Naive thymus-derived CD8-positive, alpha-beta T cell (primary cell): ENCODE data around the gene RAB4B. TPM values are rescaled to one million over a fixed set of nuclear protein-coding genes. Genes with fewer than 3 reads are reported as not detected.
"Not testable (repeated sequence)": the region's sequence is repeated elsewhere in the genome, so short reads cannot be mapped to it uniquely, and the experiment has no call there.

Source experiments
- ATAC-seq, 2 donors: fragments of 150-1000 bp; cut with Tn5 transposase in 1 of 2; sonication (Bioruptor Pico), chemical (Tn5 transposase) in 1 of 2; 1 replicate in 1 of 2; 2 replicates in 1 of 2; pipeline ENCODE4 v1.10.0; 2021; ENCODE audit warnings: mild to moderate bottlenecking in 2 of 2, moderate library complexity in 2 of 2
- POLR2A ChIA-PET: fragments of 350-600 bp; sonication (Branson Sonifier 250); formaldehyde crosslinking; loops from one replicate; lab custom pipeline; 2021; ENCODE audit warnings: antibody characterized with exemption; lab: Charles Lee
- DNase-seq, 10 donors: peaks; one replicate each; pipeline versions ENCODE4 v3.0.0 to v3.0.0-alpha.2; 2020 to 2022
- H3K27ac Mint-ChIP-seq, 10 donors: one replicate each; pipeline ENCODE4 v1.8.0; 2020 to 2022; ENCODE audit warnings: mild to moderate bottlenecking in 10 of 10, mixed read lengths in 10 of 10, moderate library complexity in 4 of 10, inconsistent platforms in 1 of 10
- H3K27me3 Mint-ChIP-seq, 5 donors: one replicate each; pipeline ENCODE4 v1.8.0; 2021 to 2022; ENCODE audit warnings: mixed read lengths in 5 of 5
- H3K36me3 Mint-ChIP-seq, 3 donors: one replicate each; pipeline ENCODE4 v1.8.0; 2020 to 2022; ENCODE audit warnings: mixed read lengths in 3 of 3, mild to moderate bottlenecking in 2 of 3, inconsistent platforms in 1 of 3
- H3K4me1 Mint-ChIP-seq, 4 donors: one replicate each; pipeline ENCODE4 v1.8.0; 2021 to 2022; ENCODE audit warnings: mixed read lengths in 4 of 4
- H3K4me3 Mint-ChIP-seq, 10 donors: one replicate each; pipeline ENCODE4 v1.8.0; 2020 to 2022; ENCODE audit warnings: mild to moderate bottlenecking in 10 of 10, mixed read lengths in 10 of 10, moderate library complexity in 6 of 10, inconsistent platforms in 1 of 10
- H3K9me3 Mint-ChIP-seq, 9 donors: one replicate each; pipeline ENCODE4 v1.8.0; 2020 to 2022; ENCODE audit warnings: mixed read lengths in 9 of 9, mild to moderate bottlenecking in 3 of 9, inconsistent platforms in 1 of 9, moderate library complexity in 1 of 9
- polyA plus RNA-seq, 3 donors: library from polyadenylated mRNA; unstranded; fragments of 300-500 nt; fragmentation: Illumina TruSeq; gene quantifications; one replicate each; pipeline ENCODE4 v1.2.3, GENCODE V29; 2021
- total RNA-seq, 8 experiments: library from RNA in 2 of 8; stranded (reverse) in 2 of 8; gene quantifications; one replicate each; pipeline ENCODE4 v1.2.3 and lab custom pipeline; 2021 to 2026

RAB4B gene
- total and polyA plus RNA-seq, 5 experiments from 2014 or later: 47.3 to 87.2 (median 76.4) TPM

GRCh38 chr19:40818480-40819399, 40.7 kb downstream of the RAB4B start:
- DNase-seq (peak; percentile 61 to 86 (median 71)), ATAC-seq (peak; percentile 91 to 94)
- POLR2A ChIA-PET: interaction anchor here (1.0 to 2.7 kb wide), 11 partner anchors 12 to 156 kb away, joined by 3 to 15 read pairs (median 3); partner anchors contain the start of genes ACTMAP, EGLN2 and SNRPA
- not testable (repeated sequence) for H3K9me3 Mint-ChIP-seq, H3K36me3 Mint-ChIP-seq, H3K27me3 Mint-ChIP-seq
- Mint-ChIP-seq H3K27ac (peak overlapping the region; percentile 82 to 97 (median 90)), H3K4me3 (peak overlapping the region; percentile 81 to 91 (median 88)), H3K4me1 (peaks cover 23 to 49% (median 28%) of the 10 kb centered on the region in 4 donors)

- not testable (repeated sequence) for H3K9me3 Mint-ChIP-seq, H3K27me3 Mint-ChIP-seq, H3K36me3 Mint-ChIP-seq
- peak overlapping the region in 7 of 10 donors; percentile 11 to 60 (median 26) for H3K4me3 Mint-ChIP-seq
- POLR2A ChIA-PET: interaction anchor here (0.6 to 2.7 kb wide), 12 partner anchors 12 to 157 kb away, joined by 3 to 15 read pairs (median 4); partner anchors contain the start of genes ACTMAP, EGLN2, RAB4B and SNRPA
- H3K4me1 Mint-ChIP-seq: peaks cover 22 to 50% (median 33%) of the 10 kb centered on the region in 4 donors
- peak overlapping the region; percentile 71 to 97 (median 88) for H3K27ac Mint-ChIP-seq
- DNase-seq (peak in 9 of 10 donors; percentile 52 to 78 (median 68)), ATAC-seq (peak; percentile 21)
These were observed 41.6 kb downstream of the RAB4B start for GRCh38 chr19:40819479-40820234.

- peaks cover 30 to 65% (median 55%) of the 10 kb centered on the region in 4 donors for H3K4me1 Mint-ChIP-seq
These were observed 44.1 kb downstream of the RAB4B start for GRCh38 chr19:40822161-40822560.

GRCh38 chr19:40822704-40823553, 44.9 kb downstream of the RAB4B start:
- H3K27me3 Mint-ChIP-seq, H3K36me3 Mint-ChIP-seq, ATAC-seq, DNase-seq, H3K4me3 Mint-ChIP-seq, H3K9me3 Mint-ChIP-seq: not testable (repeated sequence)
- POLR2A ChIA-PET: interaction anchor here (0.6 to 0.8 kb wide), 2 partner anchors 18 to 41 kb away, joined by 3 to 5 read pairs; no protein-coding TSS in a partner anchor
- Mint-ChIP-seq H3K27ac (peak overlapping the region in 9 of 10 donors; percentile 15 to 94 (median 81)), H3K4me1 (peaks cover 29 to 65% (median 56%) of the 10 kb centered on the region in 4 donors)

More at GRCh38 chr19:40822161-40822560, 44.1 kb downstream of the RAB4B start:
- H3K27me3 Mint-ChIP-seq: no peaks in the 10 kb centered on the region
- no peak for DNase-seq
- H3K4me3 Mint-ChIP-seq: no peak overlapping the region
- peaks cover 0 to 2% (median 0%) of the 10 kb centered on the region in 9 donors for H3K9me3 Mint-ChIP-seq
- POLR2A ChIA-PET: no interaction called here
- H3K27ac Mint-ChIP-seq: peak overlapping the region in 6 of 10 donors; percentile 33 to 85 (median 64)
- peaks cover 0 to 2% (median 0%) of the 10 kb centered on the region in 3 donors for H3K36me3 Mint-ChIP-seq
- no peak for ATAC-seq

- peak overlapping the region in 9 of 10 donors; percentile 73 to 99 (median 92) for H3K27ac Mint-ChIP-seq
These were observed 46.9 kb downstream of the RAB4B start for GRCh38 chr19:40824916-40825315.

GRCh38 chr19:40825460-40826095, 47.5 kb downstream of the RAB4B start:
- H3K27me3 Mint-ChIP-seq, DNase-seq, ATAC-seq, H3K9me3 Mint-ChIP-seq, H3K36me3 Mint-ChIP-seq: not testable (repeated sequence)
- Mint-ChIP-seq H3K4me1 (peaks cover 20 to 49% (median 42%) of the 10 kb centered on the region in 4 donors), H3K27ac (peak overlapping the region; percentile 47 to 99 (median 91)), H3K4me3 (peak overlapping the region in 5 of 10 donors; percentile 41 to 56 (median 43))
- POLR2A ChIA-PET: interaction anchor here (0.6 to 0.7 kb wide), 2 partner anchors 107 to 205 kb away, joined by 3 read pairs; no protein-coding TSS in a partner anchor

More at GRCh38 chr19:40824916-40825315, 46.9 kb downstream of the RAB4B start:
- H3K27me3 Mint-ChIP-seq, DNase-seq, H3K9me3 Mint-ChIP-seq, ATAC-seq, H3K36me3 Mint-ChIP-seq: not testable (repeated sequence)
- Mint-ChIP-seq H3K4me1 (peaks cover 20 to 49% (median 42%) of the 10 kb centered on the region in 4 donors), H3K4me3 (peak overlapping the region in 1 of 10 donors; percentile 22)
- POLR2A ChIA-PET: interaction anchor here (0.6 to 0.7 kb wide), 2 partner anchors 107 to 204 kb away, joined by 3 read pairs; no protein-coding TSS in a partner anchor

GRCh38 chr19:40826312-40826698, 48.3 kb downstream of the RAB4B start:
- Mint-ChIP-seq H3K4me3 (peak overlapping the region; percentile 21 to 77 (median 52)), H3K27ac (peak overlapping the region; percentile 84 to 99 (median 96)), H3K4me1 (peaks cover 20 to 49% (median 42%) of the 10 kb centered on the region in 4 donors)
- not testable (repeated sequence) for H3K9me3 Mint-ChIP-seq, H3K27me3 Mint-ChIP-seq, DNase-seq, H3K36me3 Mint-ChIP-seq
- POLR2A ChIA-PET: interaction anchor here (1.0 to 1.9 kb wide), 4 partner anchors 9 to 294 kb away, joined by 3 to 5 read pairs (median 4); partner anchors contain the start of gene RAB4B
- ATAC-seq: peak in 1 of 2 donors; percentile 2

GRCh38 chr19:40826699-40827385, 48.8 kb downstream of the RAB4B start:
- POLR2A ChIA-PET: interaction anchor here (0.8 to 1.9 kb wide), 5 partner anchors 10 to 294 kb away, joined by 3 to 5 read pairs (median 4); partner anchors contain the start of gene RAB4B
- H3K36me3 Mint-ChIP-seq, H3K27me3 Mint-ChIP-seq, H3K9me3 Mint-ChIP-seq: not testable (repeated sequence)
- peak; percentile 89 to 92 for ATAC-seq
- DNase-seq: peak; percentile 45 to 95 (median 84)
- H3K4me3 Mint-ChIP-seq: peak overlapping the region; percentile 21 to 77 (median 52)
- H3K4me1 Mint-ChIP-seq: peaks cover 20 to 49% (median 42%) of the 10 kb centered on the region in 4 donors
- H3K27ac Mint-ChIP-seq: peak overlapping the region; percentile 84 to 99 (median 96)

- no peak for ATAC-seq
- POLR2A ChIA-PET: interaction anchor here (0.8 to 1.9 kb wide), 6 partner anchors 11 to 293 kb away, joined by 3 to 5 read pairs (median 4); partner anchors contain the start of gene RAB4B
- Mint-ChIP-seq H3K27me3 (no peaks in the 10 kb centered on the region), H3K36me3 (peaks cover 0 to 5% (median 0%) of the 10 kb centered on the region in 3 donors), H3K27ac (peak overlapping the region; percentile 84 to 99 (median 96)), H3K4me1 (peaks cover 20 to 52% (median 41%) of the 10 kb centered on the region in 4 donors), H3K9me3 (peaks cover 0 to 3% (median 0%) of the 10 kb centered on the region in 9 donors), H3K4me3 (peak overlapping the region in 8 of 10 donors; percentile 21 to 77 (median 53))
- DNase-seq: no peak
These were observed 49.6 kb downstream of the RAB4B start for GRCh38 chr19:40827386-40828247.
